Prostate gland (tissue), 2 donors: Measurements from ENCODE around the gene BRF1.

Experiments
- CTCF ChIP-seq, 4 experiments: fragments of 200-600 bp in 2 of 4; fragments of 450-650 bp in 2 of 4; sonication (generic) in 2 of 4; IDR thresholded peaks; 1 replicate in 3 of 4; 2 replicates in 1 of 4; pipeline ENCODE4 v1.5.1; 2016 to 2019; ENCODE audit warnings: antibody characterized with exemption in 4 of 4, mild to moderate bottlenecking in 2 of 4, moderate library complexity in 2 of 4
- POLR2A ChIP-seq: fragments of 450-650 bp; IDR thresholded peaks from one replicate; pipeline ENCODE4 v1.6.1; 2016; ENCODE audit warnings: antibody characterized with exemption, mild to moderate bottlenecking
- POLR2AphosphoS5 ChIP-seq: sonication (generic); formaldehyde crosslinking; IDR thresholded peaks from one replicate; pipeline ENCODE4 v1.6.1; 2017; ENCODE audit warnings: antibody characterized with exemption

GRCh38 chr14:105315941-105316576 is 15.3 kb upstream of the BRF1 start:
- TF ChIP-seq POLR2A = no peak
- TF ChIP-seq CTCF (IDR thresholded peaks at IDR 0.05) = no peak
- TF ChIP-seq POLR2AphosphoS5 = no peak
